ENCODE results near the gene MCF2L.

DNA sequence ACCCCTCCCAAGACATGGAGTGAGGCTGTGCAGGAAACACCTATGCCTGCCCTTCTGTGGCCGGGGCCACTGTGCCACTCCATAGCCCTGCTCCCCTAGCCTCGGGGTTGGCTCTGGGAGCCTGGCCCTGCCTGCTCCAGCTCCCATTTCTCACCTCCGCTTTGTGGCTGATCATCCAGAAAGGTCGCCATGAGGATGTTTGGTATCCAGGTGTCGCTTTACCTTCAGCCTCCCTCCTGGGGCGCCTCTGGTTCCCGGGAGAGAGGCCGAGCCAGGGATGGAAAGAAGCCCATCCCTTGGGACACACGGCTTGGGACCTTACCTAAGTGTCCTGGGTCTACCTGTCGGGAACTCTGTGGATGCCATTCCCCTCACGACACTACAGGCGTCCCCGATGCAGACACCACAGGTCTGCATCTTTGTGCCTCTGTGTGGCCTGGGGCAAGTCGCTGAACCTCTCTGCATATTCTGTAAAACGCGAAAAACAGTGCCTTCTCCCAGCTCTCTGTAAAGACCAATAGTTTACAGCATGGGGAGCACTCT, 3.4 kb upstream of the MCF2L start:
- TF ChIP-seq, protein P1, sequence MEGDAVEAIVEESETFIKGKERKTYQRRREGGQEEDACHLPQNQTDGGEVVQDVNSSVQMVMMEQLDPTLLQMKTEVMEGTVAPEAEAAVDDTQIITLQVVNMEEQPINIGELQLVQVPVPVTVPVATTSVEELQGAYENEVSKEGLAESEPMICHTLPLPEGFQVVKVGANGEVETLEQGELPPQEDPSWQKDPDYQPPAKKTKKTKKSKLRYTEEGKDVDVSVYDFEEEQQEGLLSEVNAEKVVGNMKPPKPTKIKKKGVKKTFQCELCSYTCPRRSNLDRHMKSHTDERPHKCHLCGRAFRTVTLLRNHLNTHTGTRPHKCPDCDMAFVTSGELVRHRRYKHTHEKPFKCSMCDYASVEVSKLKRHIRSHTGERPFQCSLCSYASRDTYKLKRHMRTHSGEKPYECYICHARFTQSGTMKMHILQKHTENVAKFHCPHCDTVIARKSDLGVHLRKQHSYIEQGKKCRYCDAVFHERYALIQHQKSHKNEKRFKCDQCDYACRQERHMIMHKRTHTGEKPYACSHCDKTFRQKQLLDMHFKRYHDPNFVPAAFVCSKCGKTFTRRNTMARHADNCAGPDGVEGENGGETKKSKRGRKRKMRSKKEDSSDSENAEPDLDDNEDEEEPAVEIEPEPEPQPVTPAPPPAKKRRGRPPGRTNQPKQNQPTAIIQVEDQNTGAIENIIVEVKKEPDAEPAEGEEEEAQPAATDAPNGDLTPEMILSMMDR (IDR thresholded peaks at IDR 0.05): no peak
- TF ChIP-seq POLR2A (IDR thresholded peaks at IDR 0.05): no peak
